ENCODE measurements around the gene CSF1R.
"Not testable (repeated sequence)": the region's sequence is repeated elsewhere in the genome, so short reads cannot be mapped to it uniquely, and the experiment has no call there.

GRCh38 chr5:150050172-150050811, 36.1 kb downstream of the CSF1R start:
- TF ChIP-seq CTCF (IDR thresholded peaks at IDR 0.05); POLR2A (IDR thresholded peaks at IDR 0.05; ENCODE audit: low read depth): not testable (repeated sequence)

Measured in esophagus muscularis mucosa (tissue), 3 donors.